GM19328 (cell line): ENCODE measurements around the gene CCDC185.
"Not testable (repeated sequence)": the region's sequence is repeated elsewhere in the genome, so short reads cannot be mapped to it uniquely, and the experiment has no call there.

Experiments used
- ATAC-seq: cut with Tn5 transposase; IDR thresholded peaks from one replicate; pipeline ENCODE4 v1.9.1; 2021; ENCODE audit warnings: mild to moderate bottlenecking, moderate library complexity; ENCODE audit not compliant: unreplicated experiment

Gene CCDC185

DNA sequence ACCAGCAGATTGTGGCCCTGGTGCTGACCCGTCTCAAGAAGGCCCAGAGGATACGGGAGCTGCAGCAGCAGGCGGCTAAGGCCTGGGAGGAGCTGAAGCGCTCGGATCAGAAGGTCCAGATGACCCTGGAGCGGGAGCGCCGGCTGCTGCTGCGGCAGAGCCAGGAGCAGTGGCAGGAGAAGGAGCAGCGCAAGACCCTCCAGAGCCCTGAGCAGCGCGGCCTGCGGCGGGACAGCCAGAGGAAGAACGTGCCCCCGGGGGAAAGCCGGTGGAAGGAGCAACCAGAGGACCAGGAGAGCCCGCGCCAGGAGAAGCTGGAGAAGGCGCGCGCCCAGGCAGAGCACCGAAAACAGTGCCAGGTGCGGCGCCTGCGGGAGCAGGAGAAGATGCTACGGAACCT, 1.0 kb downstream of the CCDC185 start:
- no peak for ATAC-seq

- no peak for ATAC-seq
Observed at GRCh38 chr1:223394706-223395105, 1.5 kb downstream of the CCDC185 start.

GRCh38 chr1:223399393-223399792, 6.2 kb downstream of the CCDC185 start:
- ATAC-seq = not testable (repeated sequence)

- no peak for ATAC-seq
Observed at GRCh38 chr1:223401873-223402789, 8.9 kb downstream of the CCDC185 start.

DNA sequence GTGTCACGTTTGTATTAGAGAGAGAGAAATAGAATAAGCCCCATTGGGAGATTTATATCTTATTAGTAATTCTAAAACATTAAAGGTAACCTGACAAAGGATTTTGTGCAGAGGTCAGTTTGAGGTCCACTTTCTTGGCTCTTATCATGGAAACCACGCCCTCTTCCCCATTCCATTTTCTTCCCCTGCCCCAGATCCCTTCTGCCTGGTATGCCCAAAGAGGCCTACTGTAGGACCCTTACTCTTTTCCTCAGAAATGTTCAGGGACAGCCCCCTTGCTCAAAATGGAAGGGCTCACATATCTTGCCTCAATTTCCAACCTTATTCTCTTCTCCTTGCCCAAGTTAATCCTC, 9.6 kb downstream of the CCDC185 start:
- ATAC-seq = no peak

DNA sequence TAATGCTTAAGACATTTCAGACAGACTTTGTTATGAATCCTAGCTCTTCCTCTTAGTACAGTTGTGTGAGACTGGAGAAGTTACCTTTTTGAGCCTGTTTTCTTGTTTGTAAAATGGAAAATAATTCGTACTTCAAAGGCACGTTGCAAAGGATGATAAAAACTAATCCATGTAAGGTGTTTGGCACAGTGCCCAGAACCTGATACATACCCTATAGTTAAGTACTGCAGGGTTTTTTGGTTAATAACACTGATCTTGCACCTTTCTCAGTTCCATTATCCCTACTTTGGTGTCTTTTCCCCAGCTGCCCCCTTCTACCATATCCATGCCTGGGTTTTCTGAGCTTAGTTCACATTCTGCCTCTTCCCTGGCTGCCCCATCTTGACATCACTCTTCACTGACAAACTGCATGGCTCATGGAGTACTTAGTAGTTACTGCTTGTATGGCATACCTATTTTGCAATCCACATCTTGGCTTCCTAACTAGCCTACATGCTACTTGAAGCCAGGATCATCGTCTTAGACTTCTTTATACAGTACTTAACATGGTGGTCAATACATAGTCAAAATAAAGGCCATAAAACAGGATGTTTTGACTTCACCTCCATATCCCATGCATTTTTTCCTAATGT, 10.1 kb downstream of the CCDC185 start:
- ATAC-seq = no peak

DNA sequence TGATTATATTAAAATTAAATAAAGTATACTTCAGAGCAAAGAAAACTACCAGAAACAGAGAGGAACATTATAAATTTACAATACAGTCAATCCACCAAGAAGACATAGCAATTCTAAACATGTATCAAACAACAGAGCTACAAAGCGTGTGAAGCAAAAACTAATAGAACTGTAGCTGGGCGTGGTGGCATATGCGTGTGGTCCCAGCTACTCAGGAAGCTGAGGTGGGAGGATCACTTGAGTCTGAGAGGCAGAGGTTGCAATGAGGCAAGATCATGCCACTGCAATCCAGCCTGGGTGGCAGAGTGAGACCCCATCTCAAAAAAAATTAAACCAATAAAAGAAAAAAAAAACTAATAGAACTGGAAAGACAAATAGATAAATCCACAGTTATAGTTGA, 12.3 kb downstream of the CCDC185 start:
- no peak for ATAC-seq

GRCh38 chr1:223410036-223410435, 16.8 kb downstream of the CCDC185 start:
- no peak for ATAC-seq

GRCh38 chr1:223411309-223411708, 18.1 kb downstream of the CCDC185 start:
- ATAC-seq = no peak

DNA sequence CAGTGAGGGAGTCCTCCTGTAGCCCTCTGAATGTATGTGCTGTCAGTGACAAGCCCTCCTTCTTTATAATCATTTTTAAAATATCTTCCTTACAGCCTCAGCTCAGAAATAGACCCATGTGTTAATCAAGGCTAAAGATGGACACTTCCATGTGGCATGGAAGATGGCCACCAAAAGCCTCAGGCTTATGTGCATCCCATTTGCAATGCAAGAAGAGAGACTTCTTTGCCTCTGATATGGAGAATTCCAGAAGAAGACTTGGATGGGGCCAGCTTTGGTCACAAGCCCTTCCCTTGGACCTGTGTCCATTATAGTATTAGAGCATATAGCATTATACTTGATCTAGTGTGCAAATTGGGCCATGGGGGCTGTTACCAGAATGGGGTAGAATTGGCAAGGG, 18.5 kb downstream of the CCDC185 start:
- no peak for ATAC-seq

GRCh38 chr1:223413216-223413615, 20.0 kb downstream of the CCDC185 start:
- ATAC-seq = no peak

GRCh38 chr1:223417444-223417843, 24.2 kb downstream of the CCDC185 start:
- ATAC-seq = no peak

DNA sequence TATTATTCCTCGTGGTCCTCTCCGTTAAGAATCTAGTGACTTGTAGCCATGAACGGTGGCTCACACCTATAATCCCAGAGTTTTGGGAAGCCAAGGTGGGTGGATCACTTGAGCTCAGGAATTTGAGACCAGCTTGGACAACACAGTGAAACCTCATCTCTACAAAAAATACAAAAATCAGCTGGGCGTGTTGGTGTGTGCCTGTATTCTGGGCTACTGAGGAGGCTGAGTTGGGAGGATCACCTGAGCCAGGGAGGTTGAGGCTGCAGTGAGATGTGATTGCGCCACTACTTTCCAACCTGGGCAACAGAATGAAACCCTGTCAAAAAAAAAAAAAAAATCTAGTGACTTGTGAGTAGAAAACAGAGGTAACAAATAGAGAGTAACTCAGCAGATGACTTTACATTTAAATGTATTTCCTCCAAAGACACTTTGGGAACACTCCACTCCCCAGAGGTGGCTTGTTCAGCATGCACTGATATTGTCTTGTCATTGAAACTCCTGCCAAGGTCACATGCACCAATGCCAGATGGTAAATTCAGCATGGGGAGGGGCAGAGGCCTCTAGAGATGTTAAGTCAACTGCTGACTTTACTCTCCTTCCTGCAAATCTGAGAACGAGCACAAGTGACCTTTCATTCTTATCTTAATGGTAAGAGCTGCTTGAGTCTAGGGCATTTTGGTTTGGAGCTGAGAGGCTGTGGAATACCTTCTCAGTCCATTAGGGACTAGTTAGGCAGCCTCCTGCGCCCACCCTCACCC, 24.9 kb downstream of the CCDC185 start:
- ATAC-seq = no peak

GRCh38 chr1:223419115-223419514, 25.9 kb downstream of the CCDC185 start:
- ATAC-seq = no peak

DNA sequence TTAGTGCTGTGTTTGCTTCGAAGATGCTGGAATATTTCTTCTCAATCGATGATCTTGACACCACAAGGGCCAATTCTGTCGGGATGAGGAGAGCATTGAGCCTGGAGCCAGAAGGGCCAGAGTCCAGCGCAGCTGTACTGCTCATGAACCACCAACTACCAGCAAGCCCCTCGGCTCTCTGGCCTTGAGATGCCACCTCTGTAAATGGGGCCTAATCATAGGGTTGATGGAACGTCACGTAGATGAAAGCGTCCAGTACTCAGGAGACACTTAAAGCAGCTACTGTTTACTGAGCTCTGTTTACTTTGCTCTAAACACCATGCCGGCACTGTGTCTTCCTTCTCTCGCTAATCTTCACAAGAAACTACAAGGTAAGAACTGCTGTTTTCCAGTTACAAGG, 26.3 kb downstream of the CCDC185 start:
- no peak for ATAC-seq

- no peak for ATAC-seq
Observed at GRCh38 chr1:223421025-223421424, 27.8 kb downstream of the CCDC185 start.

GRCh38 chr1:223421676-223422075, 28.5 kb downstream of the CCDC185 start:
- no peak for ATAC-seq

- no peak for ATAC-seq
Observed at GRCh38 chr1:223422911-223423310, 29.7 kb downstream of the CCDC185 start.

GRCh38 chr1:223423641-223424233, 30.5 kb downstream of the CCDC185 start:
- no peak for ATAC-seq

DNA sequence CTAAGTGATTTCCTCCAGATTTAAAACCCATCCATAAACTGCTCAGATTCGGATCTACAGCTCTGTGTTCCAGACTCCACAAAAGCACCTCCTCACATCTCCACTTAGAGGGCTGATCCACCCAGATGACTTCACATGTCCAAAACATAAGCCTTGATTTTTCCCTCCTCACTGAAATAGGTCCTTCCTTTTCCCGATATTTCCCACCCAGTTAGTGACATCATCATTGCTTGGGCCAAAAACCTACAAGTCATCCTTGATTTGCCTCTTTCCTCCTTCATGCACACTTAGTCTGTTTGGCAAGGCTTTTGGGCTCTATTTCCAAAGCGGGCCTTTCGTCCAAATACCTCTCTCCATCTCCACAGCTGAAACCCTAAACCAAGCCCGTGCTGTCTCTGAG, 32.3 kb downstream of the CCDC185 start:
- no peak for ATAC-seq

GRCh38 chr1:223426936-223427335, 33.7 kb downstream of the CCDC185 start:
- no peak for ATAC-seq
